ENCODE data around the gene QRFP.
A peak's percentile ranks its signal among the peaks of the same experiment; 100 is the strongest.

DNA sequence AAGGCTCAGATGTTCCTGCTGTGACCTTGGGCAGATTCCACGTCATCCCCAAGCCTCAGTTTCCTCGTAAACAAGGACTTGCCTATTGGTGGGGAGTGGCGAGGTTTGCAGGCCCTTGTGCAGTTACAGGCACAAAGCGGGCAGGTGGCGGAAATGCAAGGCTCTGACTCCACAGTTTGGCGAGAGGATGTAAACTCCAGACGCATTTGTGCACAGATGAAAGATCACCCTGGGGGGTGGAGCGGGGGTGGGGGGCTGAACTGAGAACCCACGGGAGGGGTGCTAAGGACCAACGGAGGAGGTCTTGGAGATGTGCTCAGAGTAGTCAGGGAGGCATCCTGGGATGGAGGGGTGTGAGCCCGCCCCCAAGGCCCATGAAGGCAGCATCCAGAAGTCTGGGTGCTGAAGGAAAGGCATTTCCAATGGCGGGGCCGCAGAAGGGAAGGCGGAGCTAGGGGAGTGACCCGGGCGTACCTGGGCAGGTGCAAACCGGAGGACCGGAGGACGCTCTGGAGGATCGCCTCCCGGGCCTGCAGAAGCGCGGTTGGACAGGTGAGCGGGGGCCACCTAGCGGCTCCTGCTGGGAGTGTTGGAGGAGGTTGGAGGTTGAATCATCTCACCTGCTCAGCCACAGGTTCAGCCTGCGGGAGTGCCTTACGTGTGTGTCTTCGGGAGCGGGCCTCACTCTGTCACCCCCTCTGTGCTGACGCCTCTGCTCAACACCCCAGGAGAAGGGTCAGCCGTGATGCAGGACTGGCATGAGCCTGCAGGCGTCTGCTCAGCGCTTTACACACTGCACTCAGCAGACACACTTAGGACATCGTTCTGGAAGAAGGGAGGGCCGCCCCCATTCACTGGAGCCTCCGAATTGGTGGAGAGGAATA is 44.3 kb upstream of the QRFP start:
- TF ChIP-seq, protein P1, sequence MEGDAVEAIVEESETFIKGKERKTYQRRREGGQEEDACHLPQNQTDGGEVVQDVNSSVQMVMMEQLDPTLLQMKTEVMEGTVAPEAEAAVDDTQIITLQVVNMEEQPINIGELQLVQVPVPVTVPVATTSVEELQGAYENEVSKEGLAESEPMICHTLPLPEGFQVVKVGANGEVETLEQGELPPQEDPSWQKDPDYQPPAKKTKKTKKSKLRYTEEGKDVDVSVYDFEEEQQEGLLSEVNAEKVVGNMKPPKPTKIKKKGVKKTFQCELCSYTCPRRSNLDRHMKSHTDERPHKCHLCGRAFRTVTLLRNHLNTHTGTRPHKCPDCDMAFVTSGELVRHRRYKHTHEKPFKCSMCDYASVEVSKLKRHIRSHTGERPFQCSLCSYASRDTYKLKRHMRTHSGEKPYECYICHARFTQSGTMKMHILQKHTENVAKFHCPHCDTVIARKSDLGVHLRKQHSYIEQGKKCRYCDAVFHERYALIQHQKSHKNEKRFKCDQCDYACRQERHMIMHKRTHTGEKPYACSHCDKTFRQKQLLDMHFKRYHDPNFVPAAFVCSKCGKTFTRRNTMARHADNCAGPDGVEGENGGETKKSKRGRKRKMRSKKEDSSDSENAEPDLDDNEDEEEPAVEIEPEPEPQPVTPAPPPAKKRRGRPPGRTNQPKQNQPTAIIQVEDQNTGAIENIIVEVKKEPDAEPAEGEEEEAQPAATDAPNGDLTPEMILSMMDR (IDR thresholded peaks at IDR 0.05): peak; percentile 66 to 88 (median 82)
- no peak for TF ChIP-seq POLR2A (IDR thresholded peaks at IDR 0.05)
